Activated CD8-positive, alpha-beta T cell treated with anti-CD3 and anti-CD28 coated beads for 36 hours (primary cell): ENCODE data around the gene CUL4A. TPM values are rescaled to one million over a fixed set of nuclear protein-coding genes. Genes with fewer than 3 reads are reported as not detected.

ENCODE experiments used
- ATAC-seq: fragments of 200-7000 bp; cut with Tn5 transposase; one replicate; pipeline ENCODE4 v1.10.0; 2021; ENCODE audit warnings: mild to moderate bottlenecking, moderate library complexity
- CTCF ChIA-PET: fragments of 350-600 bp; sonication (Branson Sonifier 250); formaldehyde crosslinking; loops from one replicate; lab custom pipeline; 2021; ENCODE audit warnings: antibody characterized with exemption; lab: Charles Lee
- POLR2A ChIA-PET: fragments of 350-600 bp; sonication (Branson Sonifier 250); formaldehyde crosslinking; loops from one replicate; lab custom pipeline; 2021; ENCODE audit warnings: antibody characterized with exemption; lab: Charles Lee
- DNase-seq: peaks from one replicate; pipeline ENCODE4 v3.0.0-alpha.2; 2020
- H3K27ac Mint-ChIP-seq: one replicate; pipeline ENCODE4 v1.8.0; 2021; ENCODE audit warnings: mild to moderate bottlenecking, mixed read lengths
- H3K27me3 Mint-ChIP-seq: one replicate; pipeline ENCODE4 v1.8.0; 2021; ENCODE audit warnings: mixed read lengths
- H3K36me3 Mint-ChIP-seq: one replicate; pipeline ENCODE4 v1.8.0; 2021; ENCODE audit warnings: low read depth, mixed read lengths
- H3K4me1 Mint-ChIP-seq: one replicate; pipeline ENCODE4 v1.8.0; 2021; ENCODE audit warnings: low read depth, mixed read lengths
- H3K4me3 Mint-ChIP-seq: one replicate; pipeline ENCODE4 v1.8.0; 2021; ENCODE audit warnings: mild to moderate bottlenecking, moderate library complexity, mixed read lengths
- H3K9me3 Mint-ChIP-seq: one replicate; pipeline ENCODE4 v1.8.0; 2021; ENCODE audit warnings: mixed read lengths
- CTCF ChIP-seq: fragments of 200-600 bp; IDR thresholded peaks from one replicate; pipeline ENCODE4 v1.8.0; 2022; ENCODE audit warnings: antibody characterized with exemption, mild to moderate bottlenecking
- intact Hi-C: fragments of 100-400 bp; cut with micrococcal nuclease; formaldehyde crosslinking; loops from one replicate; pipeline ENCODE4 v1.10.0; 2022
- total RNA-seq, 2 experiments: library from RNA; stranded (reverse); gene quantifications; one replicate each; pipeline ENCODE4 v1.2.3, GENCODE V29; 2021

The CUL4A gene
- total RNA-seq, 2 experiments from 2014 or later, result 81.5 to 81.7 TPM

GRCh38 chr13:113167575-113167974 lies 41.8 kb upstream of the CUL4A start:
- H3K27me3 Mint-ChIP-seq, result no peaks in the 10 kb centered on the region
- H3K9me3 Mint-ChIP-seq, result peaks cover 2% of the 10 kb centered on the region
- H3K27ac Mint-ChIP-seq, result no peak overlapping the region
- CTCF ChIA-PET, result no interaction called here
- POLR2A ChIA-PET, result interaction anchor here (0.6 kb wide), 1 partner anchor 39 kb away, joined by 3 read pairs; no protein-coding TSS in a partner anchor
- H3K4me1 Mint-ChIP-seq, result peaks cover 23% of the 10 kb centered on the region
- no peak for TF ChIP-seq CTCF
- intact Hi-C loops, result no loop called here
- H3K4me3 Mint-ChIP-seq, result no peak overlapping the region
- no peak for DNase-seq
- ATAC-seq, result no peak
- peaks cover 25% of the 10 kb centered on the region for H3K36me3 Mint-ChIP-seq

- Mint-ChIP-seq H3K36me3 (peaks cover 25% of the 10 kb centered on the region), H3K4me1 (peaks cover 21% of the 10 kb centered on the region), H3K9me3 (peaks cover 2% of the 10 kb centered on the region), H3K27me3 (no peaks in the 10 kb centered on the region), H3K4me3 (no peak overlapping the region), H3K27ac (no peak overlapping the region)
- ChIA-PET POLR2A (no interaction called here), CTCF (no interaction called here)
- DNase-seq (no peak), ATAC-seq (no peak)
- intact Hi-C loops, result no loop called here
- TF ChIP-seq CTCF, result no peak
Observed at GRCh38 chr13:113168211-113168610, 41.2 kb upstream of the CUL4A start.

- H3K27me3 Mint-ChIP-seq, result no peaks in the 10 kb centered on the region
- POLR2A ChIA-PET, result no interaction called here
- DNase-seq, result no peak
- peaks cover 15% of the 10 kb centered on the region for H3K4me1 Mint-ChIP-seq
- H3K4me3 Mint-ChIP-seq, result no peak overlapping the region
- H3K27ac Mint-ChIP-seq, result no peak overlapping the region
- intact Hi-C loops, result no loop called here
- TF ChIP-seq CTCF, result no peak
- CTCF ChIA-PET, result interaction anchor here (1.5 kb wide), 1 partner anchor 226 kb away, joined by 3 read pairs; no protein-coding TSS in a partner anchor
- H3K36me3 Mint-ChIP-seq, result peaks cover 29% of the 10 kb centered on the region
- ATAC-seq, result no peak
- H3K9me3 Mint-ChIP-seq, result peaks cover 2% of the 10 kb centered on the region
Observed at GRCh38 chr13:113169277-113170272, 39.8 kb upstream of the CUL4A start.

GRCh38 chr13:113170511-113170910 lies 38.9 kb upstream of the CUL4A start:
- Mint-ChIP-seq H3K4me1 (peaks cover 11% of the 10 kb centered on the region), H3K27me3 (no peaks in the 10 kb centered on the region), H3K36me3 (peaks cover 35% of the 10 kb centered on the region), H3K27ac (no peak overlapping the region), H3K4me3 (no peak overlapping the region), H3K9me3 (peaks cover 2% of the 10 kb centered on the region)
- no peak for TF ChIP-seq CTCF
- ChIA-PET POLR2A (no interaction called here), CTCF (interaction anchor here (1.5 kb wide), 1 partner anchor 227 kb away, joined by 3 read pairs; no protein-coding TSS in a partner anchor)
- no peak for DNase-seq
- no peak for ATAC-seq
- intact Hi-C loops, result no loop called here
